Stimulated activated CD8-positive, alpha-beta memory T cell treated with anti-CD3 and anti-CD28 coated beads, Interleukin-4, amount 100 ng/mL, for 24 hours (primary cell): Measurements from ENCODE around the gene LRAT.
"Not testable (repeated sequence)": the region's sequence is repeated elsewhere in the genome, so short reads cannot be mapped to it uniquely, and the experiment has no call there.

Experiments used
- DNase-seq: peaks from one replicate; pipeline ENCODE4 v3.0.0-alpha.2; 2020; ENCODE audit warnings: low read depth

LRAT gene

GRCh38 chr4:154743683-154744340, at the start of gene LRAT:
Gene LRAT, plus strand, starts transcription at chr4:154744000. Its CDS starts 327 bp downstream, at chr4:154744327.
- DNase-seq = no peak

- DNase-seq = no peak
These were observed 35.9 kb upstream of the LRAT start for GRCh38 chr4:154707877-154708276.

GRCh38 chr4:154709550-154709949, 34.2 kb upstream of the LRAT start:
- DNase-seq = no peak

DNA sequence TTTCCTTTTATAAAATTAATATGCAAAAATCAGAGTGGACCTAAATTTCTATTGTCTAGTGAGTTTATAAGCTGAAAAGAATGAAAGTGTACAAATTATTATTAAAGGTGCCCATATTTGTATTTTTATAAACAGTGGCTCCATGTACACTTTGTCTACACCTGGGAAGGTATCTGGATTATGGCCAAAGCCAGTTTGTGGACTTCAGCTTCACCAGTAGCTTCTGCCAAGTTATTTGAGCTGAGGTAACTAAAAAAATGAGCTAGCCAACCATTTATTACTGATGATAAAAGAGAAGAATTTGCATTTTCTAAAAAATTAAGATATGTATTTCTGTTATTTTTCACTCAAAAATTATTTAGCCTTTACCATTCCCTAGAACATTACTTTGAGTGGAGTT, 32.3 kb upstream of the LRAT start:
- DNase-seq = no peak

- no peak for DNase-seq
These were observed 29.3 kb upstream of the LRAT start for GRCh38 chr4:154714339-154715040.

DNA sequence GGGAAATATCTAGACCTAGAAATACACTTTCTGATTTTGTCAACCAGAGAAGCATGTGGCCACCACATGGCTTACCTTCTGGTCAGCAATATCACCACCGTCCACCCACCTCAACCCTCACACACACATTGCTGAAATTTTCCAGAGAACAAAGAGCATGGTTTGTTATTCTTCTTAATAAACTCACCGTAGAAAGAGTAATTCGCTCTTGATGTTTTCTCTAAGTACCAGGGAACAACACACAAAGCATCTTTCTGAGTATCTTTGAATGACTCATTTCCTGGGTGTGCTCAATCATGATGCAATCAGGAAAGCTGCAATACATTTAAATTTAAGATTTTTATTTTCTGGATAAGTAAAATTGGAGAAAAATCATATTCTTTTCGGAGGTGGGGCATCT, 24.7 kb upstream of the LRAT start:
- DNase-seq = no peak

- DNase-seq = no peak
These were observed 23.7 kb upstream of the LRAT start for GRCh38 chr4:154720123-154720522.

- DNase-seq = no peak
These were observed 23.1 kb upstream of the LRAT start for GRCh38 chr4:154720618-154721267.

GRCh38 chr4:154722262-154722661, 21.5 kb upstream of the LRAT start:
- no peak for DNase-seq

- not testable (repeated sequence) for DNase-seq
These were observed 20.2 kb upstream of the LRAT start for GRCh38 chr4:154723601-154724000.

- no peak for DNase-seq
These were observed 16.3 kb upstream of the LRAT start for GRCh38 chr4:154727540-154727939.

DNA sequence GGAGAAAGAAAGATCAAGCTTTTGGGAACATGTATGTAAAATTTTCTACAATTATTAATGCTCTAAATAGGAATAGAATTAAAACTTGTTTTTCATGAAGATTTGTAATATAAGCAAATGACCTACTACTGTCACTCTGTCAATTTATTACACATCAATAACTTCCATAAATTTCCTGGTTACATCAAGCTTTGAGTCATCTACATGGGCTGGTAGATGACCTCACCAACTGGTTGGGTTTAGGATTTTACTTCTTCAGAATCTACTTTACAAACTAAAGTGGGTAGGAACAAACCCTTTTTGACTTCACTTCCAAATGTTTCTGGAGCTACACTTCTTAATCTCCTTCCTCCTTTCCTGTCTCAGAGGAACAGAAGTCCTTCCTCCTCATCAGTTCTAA, 12.0 kb upstream of the LRAT start:
- no peak for DNase-seq

DNA sequence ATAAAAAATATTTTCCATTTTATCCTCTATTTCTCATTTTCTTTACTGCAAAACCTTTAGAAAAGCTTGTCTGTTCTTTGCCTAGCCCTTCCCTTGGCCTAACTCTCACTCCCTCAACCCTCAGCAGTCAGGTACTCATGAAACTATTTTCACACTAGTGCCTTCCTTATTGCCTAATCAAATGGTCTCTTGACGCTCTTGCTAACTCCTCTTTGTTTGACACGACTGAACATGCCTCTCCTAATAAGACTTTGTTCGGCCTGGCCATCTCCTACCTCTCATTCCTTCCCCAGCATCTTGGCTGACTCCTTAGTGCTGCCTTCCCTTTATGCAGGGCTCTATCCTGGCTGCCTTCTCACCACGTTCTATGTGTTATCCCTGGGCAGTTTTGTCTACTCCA, 11.1 kb upstream of the LRAT start:
- no peak for DNase-seq

GRCh38 chr4:154736770-154737169, 7.0 kb upstream of the LRAT start:
- DNase-seq = no peak

GRCh38 chr4:154738426-154738825, 5.4 kb upstream of the LRAT start:
- DNase-seq = no peak

DNA sequence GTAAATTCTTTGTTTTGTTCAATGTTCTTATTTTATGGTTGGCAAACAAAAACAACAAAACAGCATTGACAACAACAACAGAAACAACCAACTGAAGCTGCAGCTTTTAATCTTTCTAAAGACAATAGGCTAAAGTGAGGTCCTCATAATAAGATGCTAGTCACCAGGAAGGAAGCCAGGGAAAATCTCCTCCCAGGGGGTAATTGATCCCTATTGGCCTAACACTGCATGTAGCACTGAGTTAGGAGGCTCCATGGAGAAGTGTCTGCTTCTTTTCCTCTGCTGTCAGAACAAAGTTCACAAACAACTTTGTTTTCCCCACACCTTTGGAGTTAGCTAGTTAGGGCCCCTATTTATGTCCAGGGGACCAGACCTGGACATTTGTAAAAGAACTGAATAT, 4.7 kb upstream of the LRAT start:
- no peak for DNase-seq

- no peak for DNase-seq
These were observed 3.3 kb upstream of the LRAT start for GRCh38 chr4:154740462-154740861.

- no peak for DNase-seq
These were observed 2.6 kb upstream of the LRAT start for GRCh38 chr4:154741131-154741665.

DNA sequence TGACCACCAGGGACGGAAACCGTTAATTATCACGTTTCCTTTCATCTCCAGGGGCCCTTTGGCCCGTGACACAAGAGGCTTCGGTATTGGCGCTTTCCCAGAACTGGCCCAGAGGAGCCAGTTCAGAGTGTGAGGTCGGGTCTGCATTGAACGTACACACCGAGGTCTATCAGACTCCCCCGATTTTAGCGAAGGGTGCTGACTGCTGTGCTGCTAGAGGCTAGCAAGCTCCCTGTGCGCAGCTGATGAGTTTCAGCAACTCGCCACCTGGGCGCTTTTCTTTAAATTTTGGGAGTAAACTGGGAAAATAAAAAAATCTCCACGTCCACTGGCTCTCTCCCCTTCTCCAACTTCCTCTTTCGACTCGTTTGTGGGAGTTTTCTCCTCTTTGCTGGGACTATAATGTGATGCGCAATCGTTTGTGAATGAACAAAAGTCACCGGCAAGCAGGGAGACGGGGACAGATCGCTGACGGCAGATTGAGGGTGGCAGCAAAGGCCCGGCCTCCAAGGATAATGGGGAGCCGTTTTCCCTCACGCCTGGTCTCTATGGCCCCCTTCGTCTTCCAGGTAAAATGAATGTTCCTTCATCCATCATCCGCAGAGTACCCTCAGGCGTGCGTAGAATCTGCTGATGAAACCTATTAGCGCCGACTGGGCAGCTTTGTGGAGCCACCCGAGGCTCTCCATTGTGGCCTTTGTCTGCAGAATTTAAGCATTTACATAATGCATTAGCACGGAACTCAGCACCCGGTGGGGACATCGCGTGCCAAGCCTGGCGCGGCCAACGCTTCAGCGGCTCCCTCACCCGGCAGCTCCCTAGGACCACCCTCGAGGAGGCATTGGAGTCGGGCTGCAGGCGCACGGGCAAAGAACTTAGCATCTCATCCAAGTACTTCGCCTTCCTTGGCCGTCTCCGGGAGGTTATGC, 1.6 kb upstream of the LRAT start:
- no peak for DNase-seq

GRCh38 chr4:154744341-154744926, 634 bp downstream of the LRAT start:
- no peak for DNase-seq

DNA sequence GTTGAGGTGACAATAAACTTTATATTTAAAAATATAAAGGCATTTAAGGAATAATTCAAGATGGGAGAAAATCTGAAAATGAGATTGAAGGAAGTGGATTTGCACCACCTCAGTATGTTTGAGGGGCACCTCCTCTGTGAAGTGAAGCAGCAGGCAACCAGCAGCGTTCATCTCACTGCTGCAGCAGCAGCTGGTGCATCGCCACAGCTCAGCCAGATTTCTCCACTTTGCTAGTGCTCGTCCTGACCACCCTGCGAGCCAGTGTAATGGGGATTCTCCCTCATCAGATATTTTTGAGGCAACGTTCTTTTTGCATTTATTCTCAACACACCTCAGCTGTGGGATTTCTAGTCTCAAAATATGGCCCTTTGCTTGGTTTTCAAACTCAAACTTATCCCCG, 13.9 kb downstream of the LRAT start:
- DNase-seq = no peak

DNA sequence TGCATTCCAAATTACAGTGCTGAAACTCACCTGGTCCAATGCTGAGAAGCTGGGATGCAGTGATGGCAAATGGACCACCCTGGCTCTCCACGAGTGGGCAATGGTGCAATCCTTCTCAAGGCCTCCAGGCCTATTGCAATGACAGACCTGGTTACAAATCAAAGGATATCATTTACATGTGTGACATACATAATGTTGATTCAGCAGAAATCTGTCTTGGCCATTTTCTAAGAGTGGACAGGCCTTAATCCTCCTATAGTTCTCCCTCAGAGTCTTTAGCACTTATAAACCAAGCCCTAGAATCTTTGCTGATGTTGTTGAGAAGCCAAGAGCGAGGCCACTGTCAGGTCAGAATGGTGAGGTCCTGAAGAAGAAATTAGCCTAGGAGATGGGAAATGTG, 17.1 kb downstream of the LRAT start:
- DNase-seq = no peak
